Smooth muscle cell (in vitro differentiated cells): ENCODE measurements around the gene PRAC1. TPM values are rescaled to one million over a fixed set of nuclear protein-coding genes. Genes with fewer than 3 reads are reported as not detected.
A peak's percentile ranks its signal among the peaks of the same experiment; 100 is the strongest.

Experiments
- DNase-seq: peaks from one replicate; lab custom pipeline; 2025; ENCODE audit not compliant: unreplicated experiment; lab: John Stamatoyannopoulos, UW
- H2AFZ ChIP-seq: fragments of 200-600 bp; sonication (generic); 2 replicates; pipeline ENCODE4 v1.6.0; 2016; ENCODE audit warnings: antibody characterized with exemption, low read depth, mild to moderate bottlenecking
- H3F3A ChIP-seq: fragments of 200-600 bp; sonication (generic); 2 replicates; pipeline ENCODE4 v1.6.0; 2017; ENCODE audit warnings: antibody characterized with exemption, low read depth
- H3K27ac ChIP-seq: fragments of 200-600 bp; sonication (generic); 2 replicates; pipeline ENCODE4 v1.5.1; 2016; ENCODE audit warnings: low read depth, mild to moderate bottlenecking
- H3K27me3 ChIP-seq: fragments of 200-600 bp; sonication (generic); 2 replicates; pipeline ENCODE4 v1.6.1; 2016; ENCODE audit warnings: low read depth, mild to moderate bottlenecking
- H3K36me3 ChIP-seq: fragments of 200-600 bp; sonication (generic); 2 replicates; pipeline ENCODE4 v1.5.1; 2016; ENCODE audit warnings: low read depth
- H3K4me1 ChIP-seq: fragments of 200-600 bp; sonication (generic); 2 replicates; pipeline ENCODE4 v1.5.1; 2016; ENCODE audit warnings: low read depth
- H3K4me2 ChIP-seq: fragments of 200-600 bp; sonication (generic); 2 replicates; pipeline ENCODE4 v1.6.0; 2016; ENCODE audit warnings: mild to moderate bottlenecking
- H3K4me3 ChIP-seq: fragments of 200-600 bp; sonication (generic); 2 replicates; pipeline ENCODE4 v1.5.1; 2016; ENCODE audit warnings: mild to moderate bottlenecking
- H3K79me2 ChIP-seq: fragments of 200-600 bp; sonication (generic); 2 replicates; pipeline ENCODE4 v1.6.0; 2016; ENCODE audit warnings: low read depth, mild to moderate bottlenecking
- H3K9ac ChIP-seq: fragments of 200-600 bp; sonication (generic); 2 replicates; pipeline ENCODE4 v1.6.0; 2016; ENCODE audit warnings: low read depth
- H3K9me3 ChIP-seq: fragments of 200-600 bp; sonication (generic); replicated peaks from 2 replicates; pipeline ENCODE4 v1.5.1; 2016; ENCODE audit warnings: low read depth
- H4K20me1 ChIP-seq: fragments of 200-600 bp; sonication (generic); 2 replicates; pipeline ENCODE4 v1.6.0; 2016; ENCODE audit warnings: low read depth
- WGBS: methylation state at CpG from one replicate; pipeline ENCODE4 v1.1.7; 2016; ENCODE audit warnings: low lambda C conversion rate; 5-methylcytosine and 5-hydroxymethylcytosine counted together
- polyA plus RNA-seq: library from polyadenylated mRNA; unstranded; fragments of >200 nt; fragmentation: Nextera tagmentation; extraction: Ambion mirVana; gene quantifications from 2 replicates; pipeline ENCODE4 v1.2.1, GENCODE V29; 2016
- total RNA-seq: library from RNA; depleted of rRNA; stranded (reverse); fragments of >200 nt; gene quantifications from 2 replicates; pipeline ENCODE4 v1.2.3, GENCODE V29; 2014
- TF ChIP-seq, protein P1 (sequence below): fragments of 200-600 bp; sonication (generic); IDR thresholded peaks from 2 replicates; pipeline ENCODE4 v1.5.1; 2017; ENCODE audit warnings: borderline replicate concordance, mild to moderate bottlenecking, antibody characterized with exemption; ENCODE audit not compliant: insufficient read depth, poor library complexity, severe bottlenecking

Gene PRAC1
- total and polyA plus RNA-seq, 2 experiments from 2014 or later: 6.5 TPM; not detected in 1

DNA sequence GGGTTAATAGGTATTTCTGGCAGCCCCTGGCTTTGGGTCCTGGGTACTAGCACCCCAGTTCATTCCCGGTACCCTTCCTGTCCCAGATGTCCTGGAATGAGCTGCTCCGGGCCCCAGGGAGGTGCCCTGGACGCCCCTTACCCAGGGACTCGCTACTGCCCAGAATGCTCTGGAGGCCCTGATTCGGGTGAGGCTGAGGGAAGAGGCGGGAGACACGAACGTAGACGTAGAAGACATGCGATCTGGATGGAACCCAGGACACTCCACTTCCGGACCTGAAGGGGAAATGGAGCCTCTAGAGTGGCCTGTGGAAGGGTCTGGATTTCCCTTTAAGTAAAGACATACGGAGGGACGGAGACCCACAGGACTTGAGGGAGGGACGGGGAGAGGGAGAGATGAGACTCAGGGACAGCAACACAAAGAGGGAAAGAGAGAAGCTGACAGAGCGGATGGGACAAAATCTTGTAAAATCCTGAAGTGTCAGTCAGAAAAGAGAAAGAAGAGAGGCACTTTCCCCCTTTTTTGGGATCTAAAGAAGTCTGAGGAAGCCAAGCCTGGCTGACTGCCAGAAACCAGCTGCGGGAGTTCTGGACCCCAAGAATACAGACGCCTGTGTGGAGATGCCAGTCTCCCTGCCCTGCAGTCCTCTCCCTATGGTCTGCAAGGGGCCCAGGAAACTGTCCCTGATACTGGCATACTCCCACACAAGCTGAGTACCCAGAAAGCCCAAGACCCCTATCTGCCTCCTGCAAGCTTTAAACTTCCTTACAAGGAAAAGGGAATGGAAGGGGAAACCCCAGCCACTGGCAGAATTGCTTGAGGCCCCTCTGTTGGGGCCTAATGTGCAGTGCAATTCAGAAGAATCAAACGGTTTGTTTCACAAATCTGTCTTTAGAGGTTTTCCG is 7.3 kb upstream of the PRAC1 start:
- peak overlapping the region; percentile 61 for H3K4me3 ChIP-seq
- peak overlapping the region; percentile 83 for H3K27ac ChIP-seq
- H3K4me2 ChIP-seq: peak overlapping the region; percentile 97
- DNase-seq: no peak
- H2AFZ ChIP-seq: peak overlapping the region; percentile 96
- H4K20me1 ChIP-seq: no peaks in the 10 kb centered on the region
- peak overlapping the region; percentile 70 for H3K9ac ChIP-seq
- no peaks in the 10 kb centered on the region for H3K79me2 ChIP-seq
- H3F3A ChIP-seq: no peaks in the 10 kb centered on the region
- 9% methylated on average over 19 of the region's 19 CpGs for WGBS
- H3K36me3 ChIP-seq: no peaks in the 10 kb centered on the region
- no peaks in the 10 kb centered on the region for H3K4me1 ChIP-seq
- peaks cover 73% of the 10 kb centered on the region for H3K27me3 ChIP-seq
- TF ChIP-seq, protein P1, sequence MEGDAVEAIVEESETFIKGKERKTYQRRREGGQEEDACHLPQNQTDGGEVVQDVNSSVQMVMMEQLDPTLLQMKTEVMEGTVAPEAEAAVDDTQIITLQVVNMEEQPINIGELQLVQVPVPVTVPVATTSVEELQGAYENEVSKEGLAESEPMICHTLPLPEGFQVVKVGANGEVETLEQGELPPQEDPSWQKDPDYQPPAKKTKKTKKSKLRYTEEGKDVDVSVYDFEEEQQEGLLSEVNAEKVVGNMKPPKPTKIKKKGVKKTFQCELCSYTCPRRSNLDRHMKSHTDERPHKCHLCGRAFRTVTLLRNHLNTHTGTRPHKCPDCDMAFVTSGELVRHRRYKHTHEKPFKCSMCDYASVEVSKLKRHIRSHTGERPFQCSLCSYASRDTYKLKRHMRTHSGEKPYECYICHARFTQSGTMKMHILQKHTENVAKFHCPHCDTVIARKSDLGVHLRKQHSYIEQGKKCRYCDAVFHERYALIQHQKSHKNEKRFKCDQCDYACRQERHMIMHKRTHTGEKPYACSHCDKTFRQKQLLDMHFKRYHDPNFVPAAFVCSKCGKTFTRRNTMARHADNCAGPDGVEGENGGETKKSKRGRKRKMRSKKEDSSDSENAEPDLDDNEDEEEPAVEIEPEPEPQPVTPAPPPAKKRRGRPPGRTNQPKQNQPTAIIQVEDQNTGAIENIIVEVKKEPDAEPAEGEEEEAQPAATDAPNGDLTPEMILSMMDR: no peak
- H3K9me3 ChIP-seq: no peaks in the 10 kb centered on the region

- H3K9ac ChIP-seq: peak within 1 kb of the TSS; percentile 70
- no peaks in the 10 kb centered on the region for H4K20me1 ChIP-seq
- H3K4me2 ChIP-seq: peak within 1 kb of the TSS; percentile 97
- TF ChIP-seq, protein P1: no peak
- H3K36me3 ChIP-seq: no peaks in the 10 kb centered on the region
- peak within 1 kb of the TSS; percentile 96 for H2AFZ ChIP-seq
- H3F3A ChIP-seq: no peaks in the 10 kb centered on the region
- 5% methylated on average over 50 of the region's 55 CpGs for WGBS
- no peaks in the 10 kb centered on the region for H3K79me2 ChIP-seq
- no peaks in the 10 kb centered on the region for H3K4me1 ChIP-seq
- H3K27me3 ChIP-seq: peaks cover 62% of the 10 kb centered on the region
- DNase-seq: peak; percentile 66
- H3K27ac ChIP-seq: peak within 1 kb of the TSS; percentile 83
- H3K4me3 ChIP-seq: peak within 1 kb of the TSS; percentile 61
- H3K9me3 ChIP-seq: no peaks in the 10 kb centered on the region
Observed at GRCh38 chr17:48728232-48729231, 6.2 kb upstream of the PRAC1 start, which contains the start of gene HOXB13. Gene HOXB13, minus strand, starts transcription at chr17:48728750. Its CDS starts 157 bp downstream, at chr17:48728593.

GRCh38 chr17:48727415-48728175 is 5.3 kb upstream of the PRAC1 start:
- 51% methylated on average over 9 of the region's 9 CpGs for WGBS
- no peaks in the 10 kb centered on the region for H3F3A ChIP-seq

More at GRCh38 chr17:48727415-48728175, 5.3 kb upstream of the PRAC1 start:
- TF ChIP-seq, protein P1: no peak
- Histone ChIP-seq H3K4me2 (peak overlapping the region; percentile 97), H3K27ac (no peak overlapping the region), H3K4me3 (peak overlapping the region; percentile 61), H3K4me1 (no peaks in the 10 kb centered on the region), H3K9ac (no peak overlapping the region), H4K20me1 (no peaks in the 10 kb centered on the region), H3K36me3 (no peaks in the 10 kb centered on the region), H3K79me2 (no peaks in the 10 kb centered on the region), H2AFZ (peak overlapping the region; percentile 96), H3K27me3 (peaks cover 56% of the 10 kb centered on the region), H3K9me3 (no peaks in the 10 kb centered on the region)
- DNase-seq: no peak
